ENCODE data around the gene CENPC. TPM values are rescaled to one million over a fixed set of nuclear protein-coding genes. Genes with fewer than 3 reads are reported as not detected.
"Not testable (repeated sequence)": the region's sequence is repeated elsewhere in the genome, so short reads cannot be mapped to it uniquely, and the experiment has no call there.

Gene CENPC
- total RNA-seq, 1 experiment from 2014 or later: 19.7 TPM

DNA sequence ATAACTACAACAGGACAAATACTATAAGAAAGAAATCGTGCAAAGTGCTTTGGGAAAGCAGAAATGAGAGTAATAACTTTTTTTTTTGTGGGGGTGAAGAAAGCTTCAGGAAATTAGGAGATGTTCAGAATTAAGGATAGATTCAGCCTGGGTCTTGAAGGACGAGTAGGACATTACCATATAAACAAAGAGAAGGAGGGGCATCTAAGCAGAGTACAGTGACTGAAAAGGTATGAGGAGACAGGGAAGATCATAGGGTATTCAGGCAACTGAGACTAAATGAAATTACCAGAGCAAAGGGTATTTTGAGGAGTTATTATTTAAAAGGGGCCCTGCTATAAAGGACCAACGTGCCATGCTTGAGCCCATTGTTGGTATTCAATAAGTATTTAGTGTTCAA lies 10.1 kb upstream of the CENPC start:
- Mint-ChIP-seq H3K4me1 (ENCODE audit: low read depth, unreplicated experiment) (peaks cover 8% of the 10 kb centered on the region), H3K27ac (ENCODE audit: unreplicated experiment) (no peak overlapping the region), H3K36me3 (ENCODE audit: insufficient read depth, unreplicated experiment) (no peaks in the 10 kb centered on the region), H3K4me3 (ENCODE audit: unreplicated experiment) (no peak overlapping the region), H3K9me3 (ENCODE audit: unreplicated experiment) (no peaks in the 10 kb centered on the region), H3K27me3 (ENCODE audit: insufficient read depth, unreplicated experiment) (peaks cover 4% of the 10 kb centered on the region)
- POLR2A ChIA-PET: no interaction called here
- intact Hi-C loops (cut with micrococcal nuclease; ENCODE audit: unreplicated experiment): no loop called here
- TF ChIP-seq, protein P1, sequence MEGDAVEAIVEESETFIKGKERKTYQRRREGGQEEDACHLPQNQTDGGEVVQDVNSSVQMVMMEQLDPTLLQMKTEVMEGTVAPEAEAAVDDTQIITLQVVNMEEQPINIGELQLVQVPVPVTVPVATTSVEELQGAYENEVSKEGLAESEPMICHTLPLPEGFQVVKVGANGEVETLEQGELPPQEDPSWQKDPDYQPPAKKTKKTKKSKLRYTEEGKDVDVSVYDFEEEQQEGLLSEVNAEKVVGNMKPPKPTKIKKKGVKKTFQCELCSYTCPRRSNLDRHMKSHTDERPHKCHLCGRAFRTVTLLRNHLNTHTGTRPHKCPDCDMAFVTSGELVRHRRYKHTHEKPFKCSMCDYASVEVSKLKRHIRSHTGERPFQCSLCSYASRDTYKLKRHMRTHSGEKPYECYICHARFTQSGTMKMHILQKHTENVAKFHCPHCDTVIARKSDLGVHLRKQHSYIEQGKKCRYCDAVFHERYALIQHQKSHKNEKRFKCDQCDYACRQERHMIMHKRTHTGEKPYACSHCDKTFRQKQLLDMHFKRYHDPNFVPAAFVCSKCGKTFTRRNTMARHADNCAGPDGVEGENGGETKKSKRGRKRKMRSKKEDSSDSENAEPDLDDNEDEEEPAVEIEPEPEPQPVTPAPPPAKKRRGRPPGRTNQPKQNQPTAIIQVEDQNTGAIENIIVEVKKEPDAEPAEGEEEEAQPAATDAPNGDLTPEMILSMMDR (IDR thresholded peaks at IDR 0.05; ENCODE audit: insufficient read depth in 1 of 2, low read depth in 1 of 2, low read length in 1 of 2, severe bottlenecking in 1 of 2, unreplicated experiment in 1 of 2): no peak
- Histone ChIP-seq H3K36me3 (ENCODE audit: control insufficient read depth, insufficient read depth, low read length) (no peaks in the 10 kb centered on the region), H3K27me3 (replicated peaks; ENCODE audit: control insufficient read depth, insufficient read depth, low read length) (no peaks in the 10 kb centered on the region), H3K4me3 (ENCODE audit: low read depth, low read length) (no peak overlapping the region), H3K4me1 (no peaks in the 10 kb centered on the region), H3K9me3 (no peaks in the 10 kb centered on the region)
- no peak for DNase-seq
- CTCF ChIA-PET: no interaction called here
- no TSS peak for BruUV-seq (replicated peaks)

DNA sequence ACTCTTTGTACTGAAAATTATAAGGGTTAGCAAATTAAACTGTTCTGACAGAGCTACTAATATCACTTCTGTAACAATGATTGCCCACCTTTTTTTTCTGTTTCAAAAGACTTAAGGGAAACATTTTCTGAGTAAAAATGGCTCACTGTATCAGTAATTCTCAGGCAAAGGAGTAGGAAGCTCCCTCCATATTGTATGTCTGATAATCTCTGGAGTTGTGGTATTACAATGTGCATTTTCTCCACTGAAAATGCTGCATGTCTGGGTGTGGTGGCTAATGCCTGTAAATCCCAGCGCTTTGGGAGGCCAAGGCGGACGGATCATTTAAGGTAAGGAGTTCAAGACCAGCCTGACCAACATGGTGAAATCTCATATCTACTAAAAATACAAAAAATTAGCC lies 8.8 kb upstream of the CENPC start:
- Histone ChIP-seq H3K4me1 (no peaks in the 10 kb centered on the region), H3K4me3 (ENCODE audit: low read depth, low read length) (no peak overlapping the region), H3K36me3 (ENCODE audit: control insufficient read depth, insufficient read depth, low read length) (no peaks in the 10 kb centered on the region), H3K27me3 (replicated peaks; ENCODE audit: control insufficient read depth, insufficient read depth, low read length) (no peaks in the 10 kb centered on the region), H3K9me3 (no peaks in the 10 kb centered on the region)
- H3K4me3 Mint-ChIP-seq (ENCODE audit: unreplicated experiment): no peak overlapping the region
- H3K27me3 Mint-ChIP-seq (ENCODE audit: insufficient read depth, unreplicated experiment): peaks cover 4% of the 10 kb centered on the region
- ChIA-PET POLR2A (no interaction called here), CTCF (no interaction called here)
- BruUV-seq (replicated peaks): no TSS peak
- H3K36me3 Mint-ChIP-seq (ENCODE audit: insufficient read depth, unreplicated experiment): no peaks in the 10 kb centered on the region
- H3K9me3 Mint-ChIP-seq (ENCODE audit: unreplicated experiment): no peaks in the 10 kb centered on the region
- intact Hi-C loops (cut with micrococcal nuclease; ENCODE audit: unreplicated experiment): no loop called here
- no peak overlapping the region for H3K27ac Mint-ChIP-seq (ENCODE audit: unreplicated experiment)
- no peak for DNase-seq
- TF ChIP-seq, protein P1 (IDR thresholded peaks at IDR 0.05; ENCODE audit: insufficient read depth in 1 of 2, low read depth in 1 of 2, low read length in 1 of 2, severe bottlenecking in 1 of 2, unreplicated experiment in 1 of 2): no peak
- H3K4me1 Mint-ChIP-seq (ENCODE audit: low read depth, unreplicated experiment): peaks cover 8% of the 10 kb centered on the region

DNA sequence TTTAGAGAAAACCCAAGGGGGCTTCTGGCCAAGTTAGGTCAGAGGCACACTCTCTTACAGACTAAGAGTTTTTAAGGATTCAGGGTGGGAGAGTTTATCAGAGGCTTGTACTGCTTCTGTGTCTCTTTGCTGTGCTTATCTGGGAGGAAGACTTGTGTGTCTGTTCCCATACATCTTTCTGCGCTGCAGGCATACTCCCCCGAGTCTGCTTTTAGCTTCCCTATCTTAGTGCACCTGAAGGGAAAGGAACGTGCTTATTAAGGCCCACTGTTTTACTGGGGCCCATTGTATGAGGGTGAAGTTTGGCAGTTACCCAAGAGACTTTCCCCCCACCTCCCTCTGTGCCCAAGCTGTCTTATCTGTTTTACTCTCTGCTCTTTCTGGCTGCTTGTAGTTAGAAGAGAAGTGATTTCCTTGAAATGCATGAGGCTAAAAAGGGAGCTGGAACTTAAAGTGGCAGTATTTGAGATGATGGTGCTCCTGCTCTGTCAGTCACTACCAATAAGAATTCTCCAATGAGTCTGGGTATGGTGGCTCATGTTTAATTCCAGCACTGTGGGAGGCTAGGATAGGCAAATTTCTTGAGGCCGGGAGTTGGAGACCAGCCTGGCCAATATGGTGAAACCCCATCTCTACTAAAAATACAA lies 7.0 kb upstream of the CENPC start:
- H3K4me3 Mint-ChIP-seq (ENCODE audit: unreplicated experiment); H3K36me3 Mint-ChIP-seq (ENCODE audit: insufficient read depth, unreplicated experiment); H3K9me3 ChIP-seq; BruUV-seq (replicated peaks); DNase-seq; H3K4me1 Mint-ChIP-seq (ENCODE audit: low read depth, unreplicated experiment); H3K4me3 ChIP-seq (ENCODE audit: low read depth, low read length); H3K27me3 ChIP-seq (replicated peaks; ENCODE audit: control insufficient read depth, insufficient read depth, low read length); H3K27me3 Mint-ChIP-seq (ENCODE audit: insufficient read depth, unreplicated experiment); POLR2A ChIA-PET; H3K27ac Mint-ChIP-seq (ENCODE audit: unreplicated experiment); intact Hi-C loops (cut with micrococcal nuclease; ENCODE audit: unreplicated experiment); CTCF ChIA-PET; H3K4me1 ChIP-seq; H3K9me3 Mint-ChIP-seq (ENCODE audit: unreplicated experiment); H3K36me3 ChIP-seq (ENCODE audit: control insufficient read depth, insufficient read depth, low read length): not testable (repeated sequence)

DNA sequence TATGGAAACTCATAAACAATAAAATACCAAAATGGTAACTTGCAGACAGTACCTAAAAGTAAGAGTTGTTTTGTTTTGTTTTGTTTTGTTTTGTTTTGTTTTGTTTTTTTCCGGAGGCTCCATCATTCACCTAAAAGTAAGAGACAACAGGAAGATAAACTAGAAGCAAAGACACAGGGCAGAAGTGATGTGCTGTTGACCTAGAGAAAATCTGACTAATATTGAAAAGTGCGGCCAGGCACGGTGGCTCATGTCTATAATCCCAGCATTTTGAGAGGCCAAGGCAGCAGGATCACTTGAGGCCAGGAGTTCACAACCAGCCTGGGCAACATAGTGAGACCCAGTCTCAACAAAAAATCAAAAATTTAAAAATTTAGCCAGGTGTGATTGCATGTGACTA lies 5.6 kb upstream of the CENPC start:
- POLR2A ChIA-PET: no interaction called here
- CTCF ChIA-PET: no interaction called here
- H3K27me3 Mint-ChIP-seq (ENCODE audit: insufficient read depth, unreplicated experiment): peaks cover 4% of the 10 kb centered on the region
- H3K36me3 Mint-ChIP-seq (ENCODE audit: insufficient read depth, unreplicated experiment): no peaks in the 10 kb centered on the region
- no peak overlapping the region for H3K4me3 Mint-ChIP-seq (ENCODE audit: unreplicated experiment)
- no peak overlapping the region for H3K27ac Mint-ChIP-seq (ENCODE audit: unreplicated experiment)
- no TSS peak for BruUV-seq (replicated peaks)
- no peak overlapping the region for H3K4me3 ChIP-seq (ENCODE audit: low read depth, low read length)
- intact Hi-C loops (cut with micrococcal nuclease; ENCODE audit: unreplicated experiment): no loop called here
- no peaks in the 10 kb centered on the region for H3K36me3 ChIP-seq (ENCODE audit: control insufficient read depth, insufficient read depth, low read length)
- H3K4me1 ChIP-seq: no peaks in the 10 kb centered on the region
- no peaks in the 10 kb centered on the region for H3K9me3 Mint-ChIP-seq (ENCODE audit: unreplicated experiment)
- H3K4me1 Mint-ChIP-seq (ENCODE audit: low read depth, unreplicated experiment): no peaks in the 10 kb centered on the region
- DNase-seq: no peak
- TF ChIP-seq, protein P1 (IDR thresholded peaks at IDR 0.05; ENCODE audit: insufficient read depth in 1 of 2, low read depth in 1 of 2, low read length in 1 of 2, severe bottlenecking in 1 of 2, unreplicated experiment in 1 of 2): no peak
- H3K27me3 ChIP-seq (replicated peaks; ENCODE audit: control insufficient read depth, insufficient read depth, low read length): no peaks in the 10 kb centered on the region
- H3K9me3 ChIP-seq: no peaks in the 10 kb centered on the region

Data from Caco-2 (cell line).